Activated CD4-positive, CD25-positive, alpha-beta regulatory T cell treated with anti-CD3 and anti-CD28 coated beads, Interleukin-2, amount 50 U/mL, for 16 hours (primary cell): ENCODE data around the gene SND1.

Experiments
- DNase-seq: peaks from one replicate; pipeline ENCODE4 v3.0.0-alpha.2; 2020; ENCODE audit warnings: low read depth, low spot score

SND1 gene

DNA sequence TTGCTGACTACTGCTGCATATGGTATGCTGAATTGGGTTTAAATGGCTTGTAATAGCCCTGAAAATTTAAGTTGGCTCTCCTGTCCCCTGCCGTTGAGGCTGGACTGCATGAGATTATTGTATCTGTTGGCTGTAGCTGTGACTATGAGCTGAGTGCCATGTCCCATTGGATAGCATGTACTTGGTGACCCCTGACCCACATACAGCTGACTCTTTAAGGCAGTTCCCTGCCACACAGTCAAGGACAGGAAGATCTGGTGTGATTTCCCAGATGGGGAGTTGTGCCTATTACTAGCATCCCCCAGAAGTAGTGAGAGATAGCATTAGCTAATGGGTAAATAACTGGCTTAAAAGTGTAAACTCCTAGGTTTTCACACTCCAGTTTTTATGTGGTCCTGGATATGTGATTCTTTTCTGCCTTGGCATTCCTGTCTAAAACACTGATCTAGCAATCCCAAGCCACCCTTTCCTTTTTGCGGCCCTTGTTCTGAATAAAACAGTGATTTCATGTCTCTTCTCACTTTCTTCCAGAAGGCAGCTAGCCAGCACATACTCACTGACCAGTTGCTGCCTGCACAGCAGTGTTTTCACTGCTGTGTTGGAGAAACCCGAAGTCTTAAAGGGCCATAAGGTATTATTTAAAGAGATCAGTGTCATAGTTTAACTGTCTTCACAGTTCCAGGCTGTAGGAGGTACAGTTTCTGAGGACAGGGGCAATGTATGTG lies 343.3 kb downstream of the SND1 start:
- DNase-seq: no peak

DNA sequence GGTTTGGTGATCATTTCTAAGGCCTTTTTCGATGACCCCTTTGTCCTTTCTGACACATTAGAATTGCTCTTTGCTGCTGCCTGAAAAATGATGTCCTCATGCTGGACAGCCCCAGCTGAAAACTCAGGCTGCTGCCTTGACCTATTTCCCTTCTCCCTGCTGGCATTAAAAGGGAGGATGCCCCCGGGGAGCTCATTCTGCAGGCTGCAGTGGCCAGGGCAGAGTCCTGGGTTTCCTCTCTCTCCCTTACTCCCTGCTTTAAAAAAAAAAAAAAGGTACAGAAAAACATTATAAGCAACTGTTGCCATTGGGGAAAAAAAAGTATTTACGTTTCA lies 343.9 kb downstream of the SND1 start:
- no peak for DNase-seq

DNA sequence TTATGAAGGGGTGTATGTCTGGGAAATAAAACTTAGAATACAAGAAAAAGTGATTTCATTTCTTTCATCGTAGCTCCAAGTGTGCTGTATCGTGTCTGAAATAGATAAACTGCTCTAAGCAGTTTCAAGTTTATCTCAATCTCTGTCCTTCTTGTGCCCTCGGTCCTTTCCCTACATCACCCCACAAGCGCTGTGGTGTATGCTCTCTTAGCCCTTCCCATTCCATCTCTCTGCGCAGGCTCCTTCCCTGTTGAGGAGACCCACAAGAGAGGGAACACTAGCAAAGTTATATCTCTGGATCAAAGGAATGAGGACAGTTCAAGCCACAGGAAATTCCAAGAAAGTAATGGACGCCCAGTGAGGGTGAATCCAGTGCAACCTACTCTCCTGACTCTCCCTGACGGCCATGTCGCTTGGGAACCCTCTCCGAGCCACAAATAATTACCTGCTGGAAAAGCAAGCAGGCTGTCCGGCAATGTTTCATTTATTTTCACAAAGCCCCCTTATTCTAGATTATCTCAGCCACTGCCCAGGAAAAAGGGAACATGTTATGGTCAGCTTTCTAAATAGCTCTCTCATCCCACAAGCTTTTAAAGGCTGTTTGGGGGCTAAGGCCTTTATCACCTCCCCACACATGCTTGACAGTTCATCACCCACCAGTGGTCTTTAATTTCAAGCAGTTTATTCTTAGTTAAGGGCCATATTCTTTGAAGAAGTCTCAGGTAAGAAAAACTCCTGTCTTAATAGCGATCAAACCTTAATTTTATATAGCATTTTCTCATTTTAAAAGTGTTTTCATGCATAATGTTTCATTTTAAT lies 344.5 kb downstream of the SND1 start:
- DNase-seq: no peak

DNA sequence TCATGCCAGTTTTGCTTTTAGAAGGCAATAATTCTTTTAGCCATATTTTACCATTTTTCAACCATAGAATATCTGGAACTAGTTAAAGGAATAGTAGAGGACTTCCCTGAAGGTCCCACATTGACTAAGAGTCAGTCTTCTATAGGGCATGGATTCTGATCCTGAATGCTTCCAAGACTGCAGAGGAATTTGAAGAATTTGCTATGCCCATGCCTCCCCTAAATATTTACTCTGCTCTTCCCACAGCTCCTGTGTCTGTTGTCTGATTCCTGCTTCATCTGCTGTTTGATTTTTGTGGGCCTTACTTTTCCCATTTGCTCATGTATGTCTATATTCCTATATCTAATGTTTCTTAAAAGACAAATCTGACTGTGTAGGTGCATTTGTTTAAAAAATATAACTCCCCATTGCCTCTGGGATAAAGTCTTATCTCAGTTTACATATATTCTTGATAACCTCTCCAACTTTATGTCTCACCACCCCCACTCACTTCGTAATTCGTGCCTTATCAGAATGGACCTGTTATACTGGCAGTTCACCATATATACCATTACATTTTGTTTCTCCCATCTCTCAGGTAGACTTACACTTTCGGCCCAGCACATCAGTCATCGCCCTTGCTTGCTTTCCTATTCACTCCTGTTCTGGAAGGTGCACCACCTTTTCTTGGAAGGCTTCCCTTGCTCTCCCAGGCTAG lies 345.4 kb downstream of the SND1 start:
- no peak for DNase-seq

DNA sequence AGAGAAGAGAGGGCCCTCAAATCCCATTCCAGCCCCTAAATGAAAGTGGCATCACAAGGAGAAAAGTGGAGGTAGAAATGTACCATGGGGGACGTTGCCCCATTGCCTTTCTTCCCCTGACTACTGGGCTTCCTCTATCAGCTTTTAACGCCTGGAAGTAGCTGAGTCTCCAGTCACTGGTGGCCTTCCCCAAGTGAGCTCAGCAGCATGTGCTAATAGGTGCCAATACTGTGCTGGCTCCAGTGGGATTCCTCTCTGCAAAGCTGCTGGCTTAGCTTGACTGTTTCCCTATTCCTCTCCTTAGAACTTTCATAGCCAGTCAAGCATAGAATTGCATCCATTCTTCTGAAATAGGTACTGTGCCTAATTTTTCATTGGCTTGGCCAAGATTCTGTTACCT lies 346.7 kb downstream of the SND1 start:
- no peak for DNase-seq

DNA sequence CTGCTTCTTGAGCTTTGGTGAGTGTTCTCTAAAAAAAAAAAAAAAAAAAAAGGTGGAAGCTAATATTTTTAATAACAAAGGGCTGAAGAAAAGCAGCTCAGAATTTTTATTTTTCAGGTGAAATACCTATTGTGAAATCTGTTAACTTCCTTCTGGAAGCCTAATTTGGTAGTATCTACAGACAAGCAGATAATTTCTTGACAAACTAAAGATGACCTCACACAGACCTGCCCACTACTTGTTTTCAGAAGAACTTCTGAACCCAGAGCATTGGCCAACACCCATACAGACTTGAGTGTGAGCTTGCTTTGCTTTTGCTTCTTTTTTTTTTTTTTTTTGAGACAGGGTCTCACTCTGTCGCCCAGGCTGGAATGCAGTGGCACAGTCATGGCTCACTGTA lies 348.1 kb downstream of the SND1 start:
- no peak for DNase-seq

DNA sequence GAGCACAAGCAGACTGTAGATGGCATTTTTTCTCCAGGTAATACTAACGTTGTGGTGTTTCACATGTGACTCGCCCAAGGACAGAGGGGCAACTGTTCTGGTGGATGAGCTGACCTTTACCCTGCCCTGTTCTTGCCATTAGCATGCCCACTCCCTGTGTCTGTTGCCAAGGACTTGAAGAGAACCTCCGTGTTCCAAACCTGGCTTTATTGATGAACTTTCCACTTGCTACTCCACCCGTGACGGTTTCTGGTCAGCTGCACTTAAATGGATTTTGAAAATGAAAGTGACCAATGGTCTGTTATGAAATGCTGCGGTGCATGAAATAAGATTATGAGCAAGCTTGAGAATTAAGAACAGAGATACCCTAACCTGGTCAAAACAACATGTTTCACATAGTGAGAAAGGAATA lies 348.9 kb downstream of the SND1 start:
- DNase-seq: no peak

DNA sequence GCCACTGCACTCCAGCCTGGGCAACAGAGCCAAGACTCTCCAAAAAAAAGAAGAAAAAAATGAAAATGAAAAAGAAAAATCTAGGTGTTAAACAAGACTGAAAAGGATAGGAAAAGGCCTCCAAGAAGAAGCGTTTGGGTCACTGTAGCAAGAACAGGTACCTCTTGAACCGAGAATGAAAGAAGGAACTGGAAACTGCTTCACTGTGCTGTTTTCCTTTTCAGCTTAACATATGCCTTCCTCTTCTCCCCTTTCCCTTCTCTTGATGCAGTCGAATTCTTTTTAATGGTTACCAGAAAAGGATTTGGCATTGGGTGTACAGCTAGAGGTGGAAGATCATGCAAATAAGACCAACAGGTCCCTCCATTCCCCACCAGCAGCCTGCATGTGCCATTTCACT lies 351.2 kb downstream of the SND1 start:
- no peak for DNase-seq

DNA sequence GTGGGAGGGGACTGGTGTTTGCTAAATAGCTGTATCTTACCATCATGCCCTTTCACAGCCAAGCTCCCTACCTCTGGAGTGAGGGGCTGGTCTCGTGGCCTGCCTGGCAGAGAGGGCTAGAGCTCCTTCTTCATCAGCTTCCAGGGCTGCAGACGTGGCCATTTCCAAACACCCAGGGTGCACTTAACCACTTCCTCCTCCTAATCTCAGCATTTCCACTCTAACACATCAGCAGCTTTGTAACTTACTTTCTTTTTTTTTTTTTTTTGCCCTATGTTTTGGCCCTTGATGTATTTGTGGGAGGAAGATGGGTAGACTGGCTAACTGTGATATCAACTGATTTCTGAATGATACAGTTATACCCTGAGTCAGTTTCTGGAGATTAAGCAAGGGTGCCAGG lies 351.8 kb downstream of the SND1 start:
- no peak for DNase-seq

DNA sequence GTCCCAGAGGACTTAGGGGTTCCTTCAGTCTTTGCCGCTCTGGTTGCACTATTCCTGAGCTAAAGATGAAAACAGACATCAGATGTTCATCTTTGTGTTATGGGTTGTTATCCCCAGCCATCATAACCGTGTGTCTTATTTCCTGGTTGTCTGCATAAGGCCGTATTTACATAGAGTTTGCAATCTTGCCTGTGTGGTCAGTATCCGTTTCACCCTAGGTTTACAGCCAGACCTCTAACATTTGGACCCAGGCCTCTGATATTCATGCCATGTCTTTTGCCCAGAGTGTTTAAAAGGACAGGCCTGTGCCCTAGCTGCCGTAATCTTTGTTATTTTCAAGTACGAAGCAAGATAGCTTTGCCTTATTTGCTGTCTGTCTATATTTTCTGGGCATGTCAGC lies 352.6 kb downstream of the SND1 start:
- DNase-seq: no peak

DNA sequence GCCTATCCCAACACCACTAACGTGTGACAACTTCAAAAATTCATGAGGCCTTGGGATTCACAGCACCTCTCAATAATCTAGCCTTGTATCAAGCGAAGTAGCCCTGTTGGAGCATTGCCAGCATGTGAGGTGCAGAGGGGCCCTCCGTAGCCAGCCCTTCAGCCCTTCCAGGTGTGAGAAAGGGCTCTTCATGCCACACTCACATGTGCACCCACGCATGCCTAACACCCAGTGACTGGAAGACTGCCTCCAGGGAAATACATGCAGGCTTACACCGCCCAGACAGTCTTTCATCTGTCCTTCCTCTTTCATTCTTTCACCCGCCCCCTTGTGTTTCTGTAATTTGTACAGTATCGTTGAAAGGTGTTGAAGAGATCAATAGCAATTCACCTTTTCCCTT lies 353.1 kb downstream of the SND1 start:
- DNase-seq: no peak

DNA sequence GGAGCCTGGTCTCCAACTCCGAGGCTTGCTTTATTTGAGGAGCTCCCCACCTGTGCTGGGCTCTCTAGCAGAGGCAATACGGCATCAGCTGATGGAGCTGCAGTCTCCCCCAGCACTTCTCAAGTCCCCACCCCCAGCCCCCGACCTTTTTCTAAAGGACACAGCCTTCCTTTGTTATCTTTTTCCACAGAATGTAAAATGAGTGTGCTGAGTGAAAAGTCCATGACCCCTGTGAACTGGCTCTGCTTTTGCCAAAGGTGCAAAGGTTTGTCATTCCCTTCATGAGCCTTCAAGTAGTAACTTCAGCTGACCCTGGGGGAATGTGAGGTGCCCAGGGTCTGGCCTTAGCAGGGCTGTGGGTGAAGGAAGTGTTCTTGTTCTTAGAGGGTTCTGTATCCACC lies 353.8 kb downstream of the SND1 start:
- no peak for DNase-seq

DNA sequence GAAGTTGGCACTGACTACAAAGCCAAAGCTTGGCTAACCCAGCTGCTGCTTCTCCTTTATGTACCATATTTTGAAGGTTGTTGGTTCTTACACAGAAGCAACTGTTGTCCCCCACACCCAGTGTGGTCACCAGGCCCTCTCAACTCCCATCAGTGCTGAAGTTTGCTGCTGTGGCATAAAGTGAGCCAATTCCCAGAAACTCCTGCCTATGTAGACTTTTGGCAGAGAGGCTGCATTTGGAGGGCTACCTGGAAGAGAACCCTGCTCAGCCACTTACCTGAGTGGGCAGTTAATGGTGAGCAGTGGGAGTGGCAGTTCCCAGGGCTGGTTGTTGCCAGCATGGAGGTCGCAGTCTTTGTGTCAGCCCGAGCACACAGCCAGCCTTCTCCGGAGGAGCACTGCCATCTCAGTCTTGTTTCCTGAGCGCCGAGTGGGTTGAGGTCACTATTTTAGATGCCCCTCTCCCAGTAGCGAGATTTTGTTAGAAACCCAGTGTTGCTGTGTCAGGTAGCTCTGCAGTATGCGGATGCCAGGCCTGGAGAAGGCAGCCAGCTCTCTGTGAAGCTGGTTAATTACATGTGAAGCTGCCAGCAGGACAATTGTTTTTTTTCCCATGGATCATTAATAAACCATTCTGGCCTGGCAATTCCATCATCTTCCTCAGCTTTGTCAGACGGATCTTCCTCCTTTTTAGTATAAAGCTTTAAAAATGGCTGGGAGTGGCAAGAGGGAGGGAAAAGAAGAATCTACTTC lies 354.7 kb downstream of the SND1 start:
- DNase-seq: no peak

DNA sequence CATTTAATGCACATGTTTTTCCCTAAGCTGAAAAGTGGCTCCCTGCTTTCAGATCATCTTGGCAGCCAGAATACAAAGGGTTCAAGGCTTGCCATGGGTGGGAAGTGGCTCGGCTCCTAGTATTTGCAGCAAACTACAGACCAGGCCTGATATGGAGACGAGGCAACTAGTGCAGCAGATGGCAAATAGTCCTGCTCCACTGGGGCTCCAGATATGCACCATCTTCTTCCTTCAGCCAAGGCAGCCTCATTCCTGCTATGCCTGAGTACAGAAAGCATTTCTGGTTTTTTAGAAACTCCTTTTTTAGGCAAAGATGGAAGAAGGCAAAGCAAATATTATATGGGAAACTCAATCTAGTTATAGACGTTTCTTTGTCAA lies 355.3 kb downstream of the SND1 start:
- no peak for DNase-seq

DNA sequence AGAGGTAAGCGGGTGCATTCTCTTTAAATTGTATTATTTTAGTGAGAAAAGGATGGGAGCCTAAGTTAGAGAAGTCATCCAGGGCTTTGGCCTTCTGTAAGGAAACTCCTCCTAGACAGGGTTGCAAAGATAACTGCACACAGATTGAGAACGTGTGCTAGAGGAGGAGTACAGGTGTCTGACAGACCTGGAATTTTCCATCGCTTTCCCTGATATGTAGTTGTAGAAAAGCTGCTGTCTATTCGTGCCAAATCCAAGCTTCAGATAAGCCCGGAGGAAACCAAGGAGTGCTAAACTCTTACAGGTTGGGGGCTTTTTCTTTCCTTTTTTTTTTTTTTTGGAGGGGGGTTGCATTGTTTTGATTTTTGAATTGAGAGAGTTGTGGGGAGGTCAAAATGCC lies 356.1 kb downstream of the SND1 start:
- DNase-seq: no peak

DNA sequence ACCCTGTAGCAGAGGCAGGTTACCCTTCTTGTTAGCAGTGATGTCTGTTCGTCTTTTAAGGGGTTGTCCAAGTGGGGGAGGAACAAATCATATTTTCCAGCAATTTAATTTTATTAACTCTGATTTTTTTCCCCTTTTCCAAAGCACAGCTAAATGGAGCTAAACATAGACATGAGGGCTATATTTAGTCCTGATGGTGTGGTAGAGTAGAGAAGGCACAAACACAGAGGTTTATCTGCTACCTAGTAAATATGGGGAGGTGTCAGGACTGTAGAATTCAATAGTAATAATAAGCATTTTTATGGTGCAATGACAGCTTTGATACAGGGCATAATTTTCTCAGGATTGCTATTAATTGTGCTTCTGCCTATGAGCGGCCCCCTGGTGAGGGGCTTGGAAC lies 356.8 kb downstream of the SND1 start:
- no peak for DNase-seq

DNA sequence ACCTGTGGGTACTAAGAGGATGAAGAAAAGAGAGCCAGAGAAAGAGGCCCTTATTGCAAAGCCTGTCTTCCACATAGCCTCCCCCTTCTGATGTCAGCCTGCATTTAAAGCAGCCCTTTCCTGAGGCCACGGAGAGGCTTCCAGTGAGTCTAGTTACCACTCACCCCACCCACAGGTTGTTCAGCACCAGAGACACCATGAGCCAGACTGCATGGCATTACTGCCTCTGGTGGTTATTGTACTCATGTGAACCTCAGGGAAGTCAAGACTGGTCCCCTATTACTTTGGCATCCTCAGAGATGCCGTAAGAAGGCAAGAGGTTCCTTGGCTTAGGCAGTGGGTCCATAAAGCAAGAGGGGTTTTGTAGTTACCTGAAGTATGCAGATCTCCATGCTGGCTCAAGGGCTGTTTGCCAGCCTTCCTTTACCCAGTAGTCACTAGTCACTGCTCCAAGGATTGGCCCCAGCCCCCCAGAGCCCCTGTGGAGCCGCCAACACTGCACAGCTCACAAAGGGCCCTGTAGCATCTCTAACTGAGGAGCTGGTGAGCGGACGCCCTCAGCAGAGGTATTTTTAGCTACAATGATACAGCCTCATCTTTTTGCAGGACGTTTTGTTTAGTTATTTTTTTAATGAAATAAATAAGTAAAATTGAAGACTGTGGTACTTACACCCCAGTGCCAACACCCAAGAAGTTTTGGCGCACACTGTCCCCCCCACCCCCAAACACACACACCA lies 358.6 kb downstream of the SND1 start:
- no peak for DNase-seq

DNA sequence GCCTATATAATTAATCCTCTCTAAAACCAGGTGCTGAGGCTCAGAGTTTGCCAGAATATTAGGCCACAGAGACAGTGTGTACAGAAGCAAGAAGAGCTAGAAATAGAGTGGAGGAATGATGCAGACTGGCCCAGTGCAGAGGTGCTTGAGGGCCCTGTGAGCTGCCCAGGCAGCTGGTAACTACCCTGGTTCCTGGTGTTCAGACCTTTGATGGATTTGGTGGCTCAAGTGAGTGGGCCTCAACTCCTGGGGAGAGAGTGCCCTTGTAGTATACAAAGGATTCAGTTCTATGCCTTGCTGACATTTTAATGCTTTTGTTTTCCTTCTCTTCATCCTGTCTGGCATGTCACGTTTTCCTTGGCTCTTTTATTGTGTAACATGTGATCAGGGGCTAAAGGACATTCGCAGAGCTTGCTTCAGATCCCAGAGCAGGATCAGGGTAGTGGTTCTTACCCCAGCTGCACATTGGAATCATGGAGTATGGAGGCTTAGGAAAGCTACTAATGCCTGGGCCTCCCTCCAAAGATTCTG lies 359.2 kb downstream of the SND1 start:
- no peak for DNase-seq

DNA sequence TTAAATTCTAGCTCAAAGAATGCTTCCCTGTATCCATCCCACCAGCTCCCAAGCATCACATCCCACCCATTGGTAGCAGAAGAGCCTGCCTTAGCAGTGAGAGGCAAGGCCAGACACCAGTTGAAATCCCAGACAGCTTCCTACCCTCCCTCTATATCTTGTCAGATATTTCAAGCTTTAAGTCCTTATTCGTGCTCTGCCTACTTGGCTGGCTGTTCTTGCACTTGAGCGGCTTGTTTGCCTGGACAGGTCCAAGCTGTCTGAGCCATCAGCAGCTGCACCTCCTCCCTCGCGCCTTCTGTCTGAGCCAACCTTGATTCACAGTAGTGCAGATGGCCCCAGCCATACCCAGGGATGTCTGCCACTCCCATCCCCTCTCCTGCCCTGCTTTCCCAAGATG lies 362.8 kb downstream of the SND1 start:
- DNase-seq: no peak

DNA sequence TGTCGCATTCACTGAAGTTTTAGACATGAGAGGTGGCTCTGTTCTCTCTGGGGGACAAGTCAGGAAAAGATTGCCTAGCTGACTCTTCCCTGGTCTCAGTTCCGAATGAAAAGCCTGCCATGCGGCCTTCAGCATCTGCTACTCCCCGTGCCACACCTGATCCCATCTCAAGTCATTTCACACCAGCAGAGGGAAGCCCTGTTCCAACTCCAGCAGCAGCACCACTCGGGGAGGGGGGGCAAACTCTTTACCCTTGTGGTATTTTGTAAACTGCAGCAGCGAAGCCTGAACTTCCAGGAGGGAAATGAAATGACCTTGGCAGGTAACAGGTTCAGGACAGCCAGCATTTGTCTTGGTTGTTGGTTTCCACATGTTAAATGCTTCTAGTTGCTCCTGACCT lies 365.5 kb downstream of the SND1 start:
- DNase-seq: no peak
